ENCODE data around the gene FAM163B.

FAM163B gene

DNA sequence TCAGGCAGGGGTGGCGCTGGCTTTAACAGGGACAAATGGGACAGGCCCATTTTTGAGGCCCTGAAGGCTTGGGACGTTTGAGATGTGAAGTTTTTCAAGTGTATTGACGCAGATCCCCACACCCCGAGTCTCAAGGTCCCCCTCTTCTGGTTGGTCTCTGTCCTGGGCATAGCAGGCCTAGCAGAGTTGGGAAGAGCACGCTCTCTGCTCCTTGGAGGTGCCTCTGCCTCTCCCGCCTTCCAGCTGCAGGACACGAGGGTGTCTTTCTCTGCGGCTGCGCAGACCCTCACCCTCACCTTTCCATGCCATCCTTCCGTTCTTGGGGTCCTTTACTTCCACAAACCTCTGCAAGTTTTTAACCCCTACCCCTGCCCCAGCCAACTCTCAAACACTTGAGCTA, 56.1 kb downstream of the FAM163B start:
- ATAC-seq: no peak
- TF ChIP-seq ZNF565 (CRISPR knock-in tag; conservative IDR thresholded peaks at IDR 0.05; ENCODE audit: low read depth) (no peak), ESRRG (CRISPR knock-in tag; IDR thresholded peaks at IDR 0.05) (no peak), PPARA (CRISPR knock-in tag; IDR thresholded peaks at IDR 0.05; ENCODE audit: borderline replicate concordance) (no peak), RARB (CRISPR knock-in tag; IDR thresholded peaks at IDR 0.05) (no peak), ZC3H10 (CRISPR knock-in tag; IDR thresholded peaks at IDR 0.05) (no peak), ARNTL (CRISPR knock-in tag; IDR thresholded peaks at IDR 0.05; ENCODE audit: borderline replicate concordance, low read depth) (no peak), ZNF8 (CRISPR knock-in tag; IDR thresholded peaks at IDR 0.05) (no peak), TOX (CRISPR knock-in tag; IDR thresholded peaks at IDR 0.05; ENCODE audit: borderline replicate concordance) (no peak), POU6F1 (CRISPR knock-in tag; IDR thresholded peaks at IDR 0.05; ENCODE audit: borderline replicate concordance, low read depth) (no peak), CSDC2 (CRISPR knock-in tag; IDR thresholded peaks at IDR 0.05) (no peak), TSHZ2 (CRISPR knock-in tag; IDR thresholded peaks at IDR 0.05) (no peak), CSRNP3 (CRISPR knock-in tag; IDR thresholded peaks at IDR 0.05) (no peak)
- TF ChIP-seq, protein P1, sequence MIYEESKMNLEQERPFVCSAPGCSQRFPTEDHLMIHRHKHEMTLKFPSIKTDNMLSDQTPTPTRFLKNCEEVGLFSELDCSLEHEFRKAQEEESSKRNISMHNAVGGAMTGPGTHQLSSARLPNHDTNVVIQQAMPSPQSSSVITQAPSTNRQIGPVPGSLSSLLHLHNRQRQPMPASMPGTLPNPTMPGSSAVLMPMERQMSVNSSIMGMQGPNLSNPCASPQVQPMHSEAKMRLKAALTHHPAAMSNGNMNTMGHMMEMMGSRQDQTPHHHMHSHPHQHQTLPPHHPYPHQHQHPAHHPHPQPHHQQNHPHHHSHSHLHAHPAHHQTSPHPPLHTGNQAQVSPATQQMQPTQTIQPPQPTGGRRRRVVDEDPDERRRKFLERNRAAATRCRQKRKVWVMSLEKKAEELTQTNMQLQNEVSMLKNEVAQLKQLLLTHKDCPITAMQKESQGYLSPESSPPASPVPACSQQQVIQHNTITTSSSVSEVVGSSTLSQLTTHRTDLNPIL (CRISPR knock-in tag; IDR thresholded peaks at IDR 0.05; ENCODE audit: low read depth): no peak

DNA sequence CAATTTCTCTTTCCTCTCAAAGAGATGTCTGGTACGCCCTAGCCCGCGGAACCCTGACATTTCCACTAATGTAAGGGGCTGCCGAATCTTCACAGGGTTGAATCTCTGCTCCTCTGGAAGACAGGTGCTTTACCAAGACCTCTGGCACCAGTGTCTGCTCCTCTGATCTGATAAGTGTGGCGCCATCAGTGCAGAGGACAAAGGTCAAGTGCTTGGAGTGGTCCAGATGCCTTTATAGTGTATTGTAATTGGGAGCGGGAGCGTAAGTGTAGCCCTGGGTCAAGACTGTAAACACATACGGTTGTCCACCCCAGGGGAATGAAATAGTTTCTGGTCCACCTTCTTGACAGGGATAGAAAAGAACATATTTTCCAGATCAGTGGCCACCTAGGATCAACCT, 57.0 kb downstream of the FAM163B start:
- no peak for TF ChIP-seq ISL1 (CRISPR knock-in tag; IDR thresholded peaks at IDR 0.05)
- no peak for TF ChIP-seq ZNF70 (CRISPR knock-in tag; IDR thresholded peaks at IDR 0.05)
- ATAC-seq: no peak

DNA sequence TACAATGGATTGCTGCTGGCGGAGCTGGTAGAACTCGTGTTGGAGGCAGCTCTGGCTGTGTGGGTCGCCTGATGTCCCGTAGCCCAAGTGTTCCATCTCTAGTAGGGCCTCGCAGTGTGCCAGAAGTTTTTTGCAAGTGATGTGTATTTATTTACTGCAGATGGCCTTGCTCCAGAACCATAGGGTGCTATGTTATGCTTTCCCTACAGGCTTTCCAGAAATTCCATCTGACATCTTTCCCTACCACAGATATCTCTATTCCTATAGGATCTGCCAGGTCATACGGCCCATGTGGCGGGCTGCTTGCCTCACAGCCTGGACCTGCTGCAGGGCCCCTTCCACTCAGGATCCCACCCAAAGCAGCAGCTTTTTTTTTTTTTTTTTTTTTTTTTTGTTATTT, 57.7 kb downstream of the FAM163B start:
- no peak for ATAC-seq
- TF ChIP-seq GLIS3 (CRISPR knock-in tag; IDR thresholded peaks at IDR 0.05) (no peak), CSDC2 (CRISPR knock-in tag; IDR thresholded peaks at IDR 0.05) (no peak), SNAI2 (CRISPR knock-in tag; IDR thresholded peaks at IDR 0.05) (no peak), BACH2 (CRISPR knock-in tag; IDR thresholded peaks at IDR 0.05; ENCODE audit: borderline replicate concordance) (no peak), RARB (CRISPR knock-in tag; IDR thresholded peaks at IDR 0.05) (no peak), ZFP3 (CRISPR knock-in tag; IDR thresholded peaks at IDR 0.05) (no peak), CSRNP3 (CRISPR knock-in tag; IDR thresholded peaks at IDR 0.05) (no peak), POU6F1 (CRISPR knock-in tag; IDR thresholded peaks at IDR 0.05; ENCODE audit: borderline replicate concordance, low read depth) (no peak)
- TF ChIP-seq, protein P1 (CRISPR knock-in tag; IDR thresholded peaks at IDR 0.05; ENCODE audit: low read depth): no peak
